Transverse colon (tissue), 4 donors: ENCODE measurements around the gene TST. TPM values are rescaled to one million over a fixed set of nuclear protein-coding genes. Genes with fewer than 3 reads are reported as not detected.

Source experiments
- DNase-seq: peaks from one replicate; pipeline ENCODE4 v3.0.0-alpha.2; 2019
- H3K27ac ChIP-seq, 4 donors: fragments of 200-600 bp; sonication (generic); 2 replicates each; pipeline ENCODE4 v1.5.1; 2016 to 2018; ENCODE audit warnings: inconsistent platforms in 4 of 4
- H3K27me3 ChIP-seq: fragments of 200-600 bp; sonication (generic); 2 replicates; pipeline ENCODE4 v1.5.1; 2017; ENCODE audit warnings: inconsistent platforms
- H3K36me3 ChIP-seq, 4 donors: fragments of 200-600 bp; sonication (generic); 2 replicates each; pipeline ENCODE4 v1.5.1; 2017 to 2019; ENCODE audit warnings: inconsistent platforms in 4 of 4
- H3K4me1 ChIP-seq, 4 donors: fragments of 200-600 bp; sonication (generic); 2 replicates each; pipeline ENCODE4 v1.5.1; 2017 to 2020; ENCODE audit warnings: inconsistent platforms in 4 of 4
- H3K4me3 ChIP-seq, 4 donors: fragments of 200-600 bp; sonication (generic); 1 replicate in 1 of 4; 2 replicates in 3 of 4; pipeline versions ENCODE4 v1.5.1 to v1.6.1; 2017 to 2019; ENCODE audit warnings: inconsistent platforms in 4 of 4
- H3K9me3 ChIP-seq, 2 donors: fragments of 200-600 bp; sonication (generic); 2 replicates each; pipeline ENCODE4 v1.5.1; 2017 to 2019; ENCODE audit warnings: inconsistent platforms in 2 of 2
- EP300 ChIP-seq: sonication (generic); formaldehyde crosslinking; IDR thresholded peaks from one replicate; pipeline ENCODE4 v1.6.1; 2017; ENCODE audit warnings: antibody characterized with exemption, low read depth
- POLR2A ChIP-seq: fragments of 450-650 bp; IDR thresholded peaks from one replicate; pipeline ENCODE4 v1.6.1; 2016; ENCODE audit warnings: antibody characterized with exemption, mild to moderate bottlenecking, moderate library complexity
- POLR2AphosphoS5 ChIP-seq, 3 donors: sonication (generic); formaldehyde crosslinking; IDR thresholded peaks; one replicate each; pipeline ENCODE4 v1.6.1; 2016; ENCODE audit warnings: antibody characterized with exemption in 3 of 3
- WGBS, 2 donors: methylation state at CpG; one replicate each; pipeline ENCODE4 v1.1.5; 2018; ENCODE audit warnings: low coverage in 1 of 2; 5-methylcytosine and 5-hydroxymethylcytosine counted together
- in situ Hi-C, 4 donors: fragments of 200-750 bp; cut with MboI; loops; one replicate each; pipeline versions ENCODE4 v1.15.0 to v1.15.1; 2017; ENCODE audit warnings: low sequenced_read_pairs in 3 of 4, low pct_ligation_motif_present in 1 of 4, low pct_unique_long_range_greater_than_20kb in 1 of 4
- intact Hi-C: fragments of 100-400 bp; cut with DNase I; formaldehyde crosslinking; loops from one replicate; pipeline ENCODE4 v1.15.1; 2023; ENCODE audit warnings: low total_unique reads
- total RNA-seq, 4 donors: library from RNA; depleted of rRNA; stranded (reverse); fragments of >200 nt; gene quantifications; one replicate each; pipeline ENCODE4 v1.1.0, GENCODE V29; 2016
- TF ChIP-seq, protein P1 (sequence below), 5 experiments: fragments of 200-600 bp in 3 of 5; fragments of 450-650 bp in 2 of 5; sonication (generic) in 3 of 5; IDR thresholded peaks; 1 replicate in 2 of 5; 2 replicates in 3 of 5; pipeline ENCODE4 v1.5.1; 2016 to 2017; ENCODE audit warnings: antibody characterized with exemption in 5 of 5, inconsistent platforms in 3 of 5, mild to moderate bottlenecking in 2 of 5, moderate library complexity in 1 of 5

TST gene
- total RNA-seq, 4 donors from 2014 or later = 246 to 719 (median 557) TPM

DNA sequence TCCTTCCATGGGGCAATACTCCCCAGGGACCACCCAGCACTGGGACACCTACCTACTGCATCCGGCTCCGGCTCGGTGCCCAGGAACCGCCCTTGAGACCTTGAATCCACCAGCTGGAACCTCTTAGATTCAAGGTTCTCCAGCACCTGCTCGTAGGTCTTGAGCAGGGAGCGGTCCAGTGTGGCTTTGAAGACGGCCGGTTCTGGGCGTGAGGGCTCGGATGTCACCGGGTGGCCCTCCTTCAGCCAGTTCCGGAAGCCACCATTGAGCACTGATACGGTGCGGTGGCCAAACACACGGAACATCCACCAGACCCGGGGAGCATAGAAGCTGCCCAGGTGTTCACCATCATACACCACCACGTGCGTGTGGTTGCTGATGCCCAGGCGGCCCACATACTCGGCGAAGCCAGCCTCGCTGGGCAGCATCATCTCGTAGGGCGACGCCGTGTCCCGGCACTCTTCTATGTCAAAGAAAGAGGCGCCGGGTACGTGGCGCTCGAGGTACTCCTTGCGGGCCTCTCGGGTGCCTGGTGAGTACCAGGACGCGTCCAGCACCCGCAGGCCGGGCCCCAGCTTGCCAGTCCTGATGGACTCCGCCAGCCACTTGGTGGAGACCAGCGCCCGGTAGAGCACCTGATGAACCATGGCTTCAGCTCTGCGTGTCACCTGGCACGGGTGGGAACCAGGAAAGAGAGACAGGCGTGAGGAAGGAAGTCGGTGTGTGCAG lies 997 bp downstream of the TST start:
- peaks cover 50 to 83% (median 76%) of the 10 kb centered on the region in 4 donors for H3K4me1 ChIP-seq
- intact Hi-C loops = no loop called here
- H3K27ac ChIP-seq = peak overlapping the region; percentile 92 to 99 (median 99)
- no peaks in the 10 kb centered on the region for H3K36me3 ChIP-seq
- TF ChIP-seq EP300 = no peak
- peak in 1 of 3 donors; percentile 45 for TF ChIP-seq POLR2AphosphoS5 (IDR thresholded peaks at IDR 0.05)
- no peak for DNase-seq
- WGBS, 2 donors = 44 to 60% methylated on average over 1 to 44 of the region's 45 CpGs
- no peaks in the 10 kb centered on the region for H3K9me3 ChIP-seq
- peak overlapping the region; percentile 56 to 97 (median 93) for H3K4me3 ChIP-seq
- no peaks in the 10 kb centered on the region for H3K27me3 ChIP-seq
- in situ Hi-C loops = no loop called here

DNA sequence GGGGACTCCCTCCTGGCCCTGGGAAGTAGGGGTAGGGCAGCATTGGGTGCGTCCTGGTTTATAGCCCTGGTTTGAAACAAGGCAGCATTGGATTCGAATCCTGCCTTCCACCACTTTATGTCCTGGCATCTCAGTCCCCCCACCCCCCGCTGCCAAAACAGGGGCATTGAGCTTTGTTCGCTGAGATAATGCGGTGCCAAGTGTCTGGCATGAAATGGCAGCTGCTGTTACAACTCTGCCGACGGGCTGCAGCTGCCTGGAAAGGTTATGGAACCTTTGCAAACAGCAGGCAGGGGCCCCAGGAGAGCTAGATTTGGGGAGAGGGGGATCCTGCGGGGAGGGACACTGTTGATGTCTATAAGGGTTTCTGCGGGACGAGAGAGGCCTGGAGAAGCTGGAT lies 1.9 kb downstream of the TST start:
- 63% methylated on average over 10 of the region's 10 CpGs; no CpG with 5 or more reads in 1 of the 2 donors for WGBS, 2 donors
- Histone ChIP-seq H3K4me1 (peaks cover 41 to 83% (median 76%) of the 10 kb centered on the region in 4 donors), H3K27me3 (no peaks in the 10 kb centered on the region), H3K27ac (peak overlapping the region; percentile 92 to 99 (median 99)), H3K9me3 (no peaks in the 10 kb centered on the region), H3K4me3 (peak overlapping the region in 3 of 4 donors; percentile 56 to 97 (median 96)), H3K36me3 (no peaks in the 10 kb centered on the region)
- TF ChIP-seq EP300 (no peak), POLR2AphosphoS5 (IDR thresholded peaks at IDR 0.05) (no peak), POLR2A (no peak)
- TF ChIP-seq, protein P1, sequence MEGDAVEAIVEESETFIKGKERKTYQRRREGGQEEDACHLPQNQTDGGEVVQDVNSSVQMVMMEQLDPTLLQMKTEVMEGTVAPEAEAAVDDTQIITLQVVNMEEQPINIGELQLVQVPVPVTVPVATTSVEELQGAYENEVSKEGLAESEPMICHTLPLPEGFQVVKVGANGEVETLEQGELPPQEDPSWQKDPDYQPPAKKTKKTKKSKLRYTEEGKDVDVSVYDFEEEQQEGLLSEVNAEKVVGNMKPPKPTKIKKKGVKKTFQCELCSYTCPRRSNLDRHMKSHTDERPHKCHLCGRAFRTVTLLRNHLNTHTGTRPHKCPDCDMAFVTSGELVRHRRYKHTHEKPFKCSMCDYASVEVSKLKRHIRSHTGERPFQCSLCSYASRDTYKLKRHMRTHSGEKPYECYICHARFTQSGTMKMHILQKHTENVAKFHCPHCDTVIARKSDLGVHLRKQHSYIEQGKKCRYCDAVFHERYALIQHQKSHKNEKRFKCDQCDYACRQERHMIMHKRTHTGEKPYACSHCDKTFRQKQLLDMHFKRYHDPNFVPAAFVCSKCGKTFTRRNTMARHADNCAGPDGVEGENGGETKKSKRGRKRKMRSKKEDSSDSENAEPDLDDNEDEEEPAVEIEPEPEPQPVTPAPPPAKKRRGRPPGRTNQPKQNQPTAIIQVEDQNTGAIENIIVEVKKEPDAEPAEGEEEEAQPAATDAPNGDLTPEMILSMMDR (IDR thresholded peaks at IDR 0.05) = no peak
- in situ Hi-C loops (no loop called here), intact Hi-C loops (no loop called here)
- no peak for DNase-seq

DNA sequence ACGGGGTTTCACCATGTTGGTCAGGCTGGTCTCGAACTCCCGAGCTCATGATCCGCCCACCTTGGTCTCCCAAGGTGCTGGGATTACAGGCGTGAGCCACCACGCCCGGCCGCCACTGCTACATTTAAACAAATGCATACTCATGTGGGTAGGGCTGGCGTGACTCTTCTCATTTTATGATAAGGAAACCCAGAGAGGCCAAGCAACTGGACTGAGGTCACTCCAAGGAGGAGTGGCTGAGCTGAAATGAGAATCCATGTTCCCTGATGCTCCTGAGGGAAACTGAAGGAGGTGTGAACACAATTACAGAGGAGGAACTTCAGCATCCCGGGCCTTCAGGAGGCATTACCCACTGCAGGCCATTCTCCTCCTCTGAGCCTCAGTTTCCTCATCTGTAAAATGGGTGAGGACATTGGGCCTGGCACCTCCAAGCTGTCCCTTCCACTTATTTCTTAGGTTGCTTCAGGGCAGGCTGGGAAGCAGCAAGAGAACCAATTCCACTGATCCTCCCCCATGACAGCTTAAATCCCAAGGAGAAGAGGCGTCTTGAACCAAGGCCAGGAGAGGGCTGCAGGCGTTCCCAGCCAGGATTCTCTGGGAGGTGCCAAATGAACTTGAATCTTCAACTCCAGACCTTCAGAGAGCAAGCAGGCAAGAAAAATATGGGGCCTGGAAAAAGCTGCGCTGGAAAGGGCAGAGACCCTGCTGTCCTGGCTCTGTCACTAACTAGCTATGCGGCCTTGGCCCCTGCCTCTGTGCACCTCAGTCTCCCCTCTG lies 2.9 kb downstream of the TST start:
- H3K27ac ChIP-seq = peak overlapping the region; percentile 92 to 99 (median 99)
- intact Hi-C loops = no loop called here
- H3K4me3 ChIP-seq = peak overlapping the region in 1 of 4 donors; percentile 97

DNA sequence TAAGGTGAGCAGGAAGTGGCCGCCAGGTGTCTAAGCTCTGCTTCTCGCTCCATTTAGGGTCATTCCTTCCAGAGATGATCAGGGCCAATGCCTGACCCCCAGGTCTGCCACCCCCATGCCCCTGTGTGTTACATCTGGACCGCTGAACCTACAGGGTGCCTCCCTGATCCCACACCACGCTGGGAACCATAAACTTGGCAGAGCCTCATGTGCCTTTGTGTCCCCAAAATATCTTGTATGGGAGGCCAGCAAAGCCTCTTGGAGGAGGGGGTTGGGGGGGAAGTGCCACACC lies 3.7 kb downstream of the TST start:
- Histone ChIP-seq H3K27ac (peak overlapping the region; percentile 92 to 99 (median 99)), H3K36me3 (no peaks in the 10 kb centered on the region), H3K9me3 (no peaks in the 10 kb centered on the region), H3K4me1 (peaks cover 28 to 75% (median 67%) of the 10 kb centered on the region in 4 donors), H3K4me3 (peak overlapping the region in 1 of 4 donors; percentile 20), H3K27me3 (no peaks in the 10 kb centered on the region)
- DNase-seq = peak; percentile 45
- in situ Hi-C loops = no loop called here
- TF ChIP-seq, protein P1 (IDR thresholded peaks at IDR 0.05) = peak in 2 of 5 experiments; percentile 33 to 62
- no peak for TF ChIP-seq POLR2A
- 65 to 100% methylated on average over 1 to 4 of the region's 4 CpGs for WGBS, 2 donors
- intact Hi-C loops = no loop called here

More for the DNA sequence above, 2.9 kb downstream of the TST start:
- no peaks in the 10 kb centered on the region for H3K36me3 ChIP-seq
- WGBS, 2 donors = 55 to 59% methylated on average over 9 to 14 of the region's 14 CpGs
- in situ Hi-C loops = no loop called here
- H3K27me3 ChIP-seq = no peaks in the 10 kb centered on the region
- TF ChIP-seq POLR2A = peak; percentile 52
- no peak for TF ChIP-seq EP300
- TF ChIP-seq, protein P1 (IDR thresholded peaks at IDR 0.05) = no peak
- peak; percentile 28 to 83 (median 59) for TF ChIP-seq POLR2AphosphoS5 (IDR thresholded peaks at IDR 0.05)
- peaks cover 34 to 83% (median 74%) of the 10 kb centered on the region in 4 donors for H3K4me1 ChIP-seq
- DNase-seq = peak; percentile 89
- no peaks in the 10 kb centered on the region for H3K9me3 ChIP-seq
